Measurements from ENCODE around the gene FSTL3. TPM values are rescaled to one million over a fixed set of nuclear protein-coding genes. Genes with fewer than 3 reads are reported as not detected.
A peak's percentile ranks its signal among the peaks of the same experiment; 100 is the strongest.

The FSTL3 gene
- total and polyA plus RNA-seq, 2 of the 13 experiments (the other 11 are each of a cell fraction or from before 2014, with no cell fraction given): 13.5 to 15.6 TPM

DNA sequence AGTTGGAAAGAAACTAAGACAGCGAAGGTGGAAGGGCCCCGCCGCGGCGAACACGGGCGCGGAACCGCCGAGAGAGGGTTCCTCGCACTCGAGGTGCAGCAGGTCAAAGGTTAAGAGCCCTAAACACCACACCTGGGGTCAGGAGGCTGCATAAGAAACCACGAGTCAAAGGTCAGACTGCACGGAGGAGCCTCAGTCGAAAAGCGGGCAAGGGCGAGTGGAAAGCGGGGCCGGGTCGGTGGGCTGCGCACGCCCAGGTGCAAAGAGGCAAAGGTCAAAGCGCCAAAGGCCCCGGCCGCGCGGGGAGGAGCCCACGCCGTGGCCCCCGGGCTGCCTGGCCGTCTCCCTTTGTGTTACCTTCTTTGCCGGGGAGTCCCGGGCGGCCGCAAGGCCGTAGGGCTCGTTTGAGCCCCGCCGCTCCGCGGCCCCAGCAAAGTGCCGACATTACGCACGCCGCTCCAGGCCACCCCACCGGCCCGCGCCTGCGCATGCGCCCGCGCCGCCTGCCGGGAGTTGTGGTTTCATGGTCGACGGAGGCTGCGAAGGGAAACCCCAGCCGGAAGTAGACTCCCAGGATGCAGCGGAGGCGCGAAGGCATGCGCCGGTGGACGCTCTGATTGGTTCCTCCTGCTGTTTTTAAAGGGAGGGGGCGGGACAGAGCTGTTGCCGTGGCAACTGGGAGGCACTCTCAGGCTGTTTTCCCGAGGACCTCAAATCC is 43.0 kb upstream of the FSTL3 start, which contains the start of gene POLRMT (continued):
- TF ChIP-seq, protein P1, sequence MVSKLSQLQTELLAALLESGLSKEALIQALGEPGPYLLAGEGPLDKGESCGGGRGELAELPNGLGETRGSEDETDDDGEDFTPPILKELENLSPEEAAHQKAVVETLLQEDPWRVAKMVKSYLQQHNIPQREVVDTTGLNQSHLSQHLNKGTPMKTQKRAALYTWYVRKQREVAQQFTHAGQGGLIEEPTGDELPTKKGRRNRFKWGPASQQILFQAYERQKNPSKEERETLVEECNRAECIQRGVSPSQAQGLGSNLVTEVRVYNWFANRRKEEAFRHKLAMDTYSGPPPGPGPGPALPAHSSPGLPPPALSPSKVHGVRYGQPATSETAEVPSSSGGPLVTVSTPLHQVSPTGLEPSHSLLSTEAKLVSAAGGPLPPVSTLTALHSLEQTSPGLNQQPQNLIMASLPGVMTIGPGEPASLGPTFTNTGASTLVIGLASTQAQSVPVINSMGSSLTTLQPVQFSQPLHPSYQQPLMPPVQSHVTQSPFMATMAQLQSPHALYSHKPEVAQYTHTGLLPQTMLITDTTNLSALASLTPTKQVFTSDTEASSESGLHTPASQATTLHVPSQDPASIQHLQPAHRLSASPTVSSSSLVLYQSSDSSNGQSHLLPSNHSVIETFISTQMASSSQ (IDR thresholded peaks at IDR 0.05; ENCODE audit: low read depth): no peak
- TF ChIP-seq, protein P1 (CRISPR knock-in tag; IDR thresholded peaks at IDR 0.05; ENCODE audit: borderline replicate concordance): no peak
- TF ChIP-seq ELF3 (CRISPR knock-in tag; IDR thresholded peaks at IDR 0.05) (peak; percentile 73), NBN (conservative IDR thresholded peaks at IDR 0.05) (no peak), ATRX (CRISPR knock-in tag; IDR thresholded peaks at IDR 0.05; ENCODE audit: borderline replicate concordance) (no peak), ZNF605 (CRISPR knock-in tag; IDR thresholded peaks at IDR 0.05) (no peak), ZNF33A (CRISPR knock-in tag; IDR thresholded peaks at IDR 0.05; ENCODE audit: borderline replicate concordance) (no peak), CENPT (CRISPR knock-in tag; IDR thresholded peaks at IDR 0.05; ENCODE audit: low read depth) (no peak), ZNF781 (CRISPR knock-in tag; IDR thresholded peaks at IDR 0.05; ENCODE audit: borderline replicate concordance, not compliant biosample characterization) (no peak), HES4 (CRISPR knock-in tag; IDR thresholded peaks at IDR 0.05; ENCODE audit: borderline replicate concordance) (no peak), KDM4B (CRISPR knock-in tag; IDR thresholded peaks at IDR 0.05) (no peak), MED8 (CRISPR knock-in tag; IDR thresholded peaks at IDR 0.05; ENCODE audit: insufficient replicate concordance) (no peak), SALL2 (CRISPR knock-in tag; IDR thresholded peaks at IDR 0.05) (no peak), PCBP1 (IDR thresholded peaks at IDR 0.05; ENCODE audit: borderline replicate concordance, low read depth, low read length) (no peak)
- TF ChIP-seq, protein P2, sequence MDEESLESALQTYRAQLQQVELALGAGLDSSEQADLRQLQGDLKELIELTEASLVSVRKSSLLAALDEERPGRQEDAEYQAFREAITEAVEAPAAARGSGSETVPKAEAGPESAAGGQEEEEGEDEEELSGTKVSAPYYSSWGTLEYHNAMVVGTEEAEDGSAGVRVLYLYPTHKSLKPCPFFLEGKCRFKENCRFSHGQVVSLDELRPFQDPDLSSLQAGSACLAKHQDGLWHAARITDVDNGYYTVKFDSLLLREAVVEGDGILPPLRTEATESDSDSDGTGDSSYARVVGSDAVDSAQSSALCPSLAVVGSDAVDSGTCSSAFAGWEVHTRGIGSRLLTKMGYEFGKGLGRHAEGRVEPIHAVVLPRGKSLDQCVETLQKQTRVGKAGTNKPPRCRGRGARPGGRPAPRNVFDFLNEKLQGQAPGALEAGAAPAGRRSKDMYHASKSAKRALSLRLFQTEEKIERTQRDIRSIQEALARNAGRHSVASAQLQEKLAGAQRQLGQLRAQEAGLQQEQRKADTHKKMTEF (CRISPR knock-in tag; IDR thresholded peaks at IDR 0.05): no peak; the same call in 1 of the 2 replicates
- TF ChIP-seq, protein P3, sequence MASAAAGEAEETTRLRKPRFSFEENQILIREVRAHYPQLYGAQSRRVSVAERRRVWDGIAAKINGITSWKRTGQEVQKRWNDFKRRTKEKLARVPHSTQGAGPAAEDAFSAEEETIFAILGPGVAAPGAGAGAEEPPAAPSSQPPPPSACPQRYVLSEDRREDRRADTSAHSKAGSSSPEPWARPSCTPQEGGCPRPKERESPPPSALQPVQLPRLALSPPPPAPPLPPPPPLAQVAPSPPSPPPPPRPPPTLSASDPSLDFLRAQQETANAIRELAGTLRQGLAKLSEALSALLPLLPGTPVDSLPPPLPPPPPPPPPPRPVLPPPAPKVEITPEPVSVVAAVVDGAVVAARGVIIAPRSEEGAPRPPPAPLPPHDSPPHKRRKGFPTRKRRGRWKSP (CRISPR knock-in tag; IDR thresholded peaks at IDR 0.05): 0 out of 2 replicates have a peak, but pooled peaks have one; percentile 3
- TF ChIP-seq, protein P4, sequence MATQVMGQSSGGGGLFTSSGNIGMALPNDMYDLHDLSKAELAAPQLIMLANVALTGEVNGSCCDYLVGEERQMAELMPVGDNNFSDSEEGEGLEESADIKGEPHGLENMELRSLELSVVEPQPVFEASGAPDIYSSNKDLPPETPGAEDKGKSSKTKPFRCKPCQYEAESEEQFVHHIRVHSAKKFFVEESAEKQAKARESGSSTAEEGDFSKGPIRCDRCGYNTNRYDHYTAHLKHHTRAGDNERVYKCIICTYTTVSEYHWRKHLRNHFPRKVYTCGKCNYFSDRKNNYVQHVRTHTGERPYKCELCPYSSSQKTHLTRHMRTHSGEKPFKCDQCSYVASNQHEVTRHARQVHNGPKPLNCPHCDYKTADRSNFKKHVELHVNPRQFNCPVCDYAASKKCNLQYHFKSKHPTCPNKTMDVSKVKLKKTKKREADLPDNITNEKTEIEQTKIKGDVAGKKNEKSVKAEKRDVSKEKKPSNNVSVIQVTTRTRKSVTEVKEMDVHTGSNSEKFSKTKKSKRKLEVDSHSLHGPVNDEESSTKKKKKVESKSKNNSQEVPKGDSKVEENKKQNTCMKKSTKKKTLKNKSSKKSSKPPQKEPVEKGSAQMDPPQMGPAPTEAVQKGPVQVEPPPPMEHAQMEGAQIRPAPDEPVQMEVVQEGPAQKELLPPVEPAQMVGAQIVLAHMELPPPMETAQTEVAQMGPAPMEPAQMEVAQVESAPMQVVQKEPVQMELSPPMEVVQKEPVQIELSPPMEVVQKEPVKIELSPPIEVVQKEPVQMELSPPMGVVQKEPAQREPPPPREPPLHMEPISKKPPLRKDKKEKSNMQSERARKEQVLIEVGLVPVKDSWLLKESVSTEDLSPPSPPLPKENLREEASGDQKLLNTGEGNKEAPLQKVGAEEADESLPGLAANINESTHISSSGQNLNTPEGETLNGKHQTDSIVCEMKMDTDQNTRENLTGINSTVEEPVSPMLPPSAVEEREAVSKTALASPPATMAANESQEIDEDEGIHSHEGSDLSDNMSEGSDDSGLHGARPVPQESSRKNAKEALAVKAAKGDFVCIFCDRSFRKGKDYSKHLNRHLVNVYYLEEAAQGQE (IDR thresholded peaks at IDR 0.05; ENCODE audit: borderline replicate concordance in 1 of 2, low read depth in 1 of 2, low read length in 2 of 2): no peak

Data from HepG2 (cell line).